A549 treated with AZD2906 at 1 μM for 4 hours (cell line): Measurements from ENCODE around the gene LRRC30. TPM values are rescaled to one million over a fixed set of nuclear protein-coding genes. Genes with fewer than 3 reads are reported as not detected.

Experiments used
- total RNA-seq: library from RNA; stranded (reverse); fragments of 200-300 nt; extraction: Qiagen RNA extraction; gene quantifications from 5 replicates; pipeline ENCODE4 v1.2.3, GENCODE V29; 2022

LRRC30 gene
- total RNA-seq, result not detected in 5 replicates

GRCh38 chr18:7230626-7231349 is at the start of gene LRRC30:
Gene LRRC30 (plus strand): TSS chr18:7231089. CDS start chr18:7231139, 50 bp downstream.

Other genes starting within 250 kb of the LRRC30 start
- 0.06 to 0.16 TPM (median 0.09 TPM) in 5 replicates for gene LAMA1, start 113.3 kb upstream of the LRRC30 start, total RNA-seq